ENCODE measurements around the gene CNNM4.

DNA sequence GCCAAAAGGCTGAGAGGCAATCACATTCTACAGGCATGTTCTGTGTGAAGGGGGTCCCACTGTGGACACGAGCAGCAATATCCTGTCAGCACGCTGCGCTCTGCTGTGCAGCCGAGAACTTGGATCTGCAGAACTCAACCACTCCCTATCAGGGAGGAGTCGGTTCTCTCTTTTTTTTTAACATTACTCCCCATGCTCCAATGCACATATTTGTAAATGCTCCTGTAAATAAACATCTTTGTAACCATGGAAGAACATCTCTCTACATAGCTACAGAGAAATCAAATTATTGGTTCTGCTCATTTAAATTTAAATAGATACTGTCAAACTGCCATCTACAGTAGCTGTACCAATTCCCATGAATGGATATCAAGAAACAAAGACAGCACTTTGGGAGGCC, 86.1 kb downstream of the CNNM4 start:
- TF ChIP-seq YY1 (IDR thresholded peaks at IDR 0.05; ENCODE audit: insufficient read depth, insufficient read length) (no peak), SUZ12 (IDR thresholded peaks at IDR 0.05; ENCODE audit: extremely low read depth, insufficient read depth, insufficient read length) (no peak), ZNF274 (IDR thresholded peaks at IDR 0.05; ENCODE audit: low read depth, low read length) (no peak)

Measured in NT2/D1 (cell line).